DMS 273 (cell line): ENCODE measurements around the gene CD200R1.

Experiments
- DNase-seq: peaks from one replicate; lab custom pipeline; 2025; ENCODE audit not compliant: unreplicated experiment; lab: John Stamatoyannopoulos, UW

The CD200R1 gene

GRCh38 chr3:112974894-112975293 is at the start of gene CD200R1:
Gene CD200R1 (minus strand): TSS chr3:112975103. CDS start chr3:112974857, 246 bp downstream.
- DNase-seq, result no peak

DNA sequence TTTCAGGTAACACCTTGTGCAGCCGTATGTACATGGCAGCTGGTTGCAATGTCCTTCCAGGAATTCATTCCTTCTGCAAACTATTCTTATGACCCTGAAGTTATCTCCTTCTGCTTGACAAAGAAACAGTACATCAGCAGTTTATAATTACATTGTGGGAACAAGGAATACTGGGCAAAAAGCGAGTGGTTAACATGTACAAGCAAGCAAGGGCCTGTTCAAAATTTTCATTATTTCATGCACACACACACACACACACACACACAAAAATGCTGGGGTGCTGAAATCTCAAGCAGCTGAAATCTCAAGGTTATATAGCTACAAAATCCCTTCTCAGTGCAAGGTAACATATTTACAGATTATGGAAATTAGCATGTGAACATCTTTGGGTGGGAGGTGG is 46.6 kb upstream of the CD200R1 start:
- no peak for DNase-seq

DNA sequence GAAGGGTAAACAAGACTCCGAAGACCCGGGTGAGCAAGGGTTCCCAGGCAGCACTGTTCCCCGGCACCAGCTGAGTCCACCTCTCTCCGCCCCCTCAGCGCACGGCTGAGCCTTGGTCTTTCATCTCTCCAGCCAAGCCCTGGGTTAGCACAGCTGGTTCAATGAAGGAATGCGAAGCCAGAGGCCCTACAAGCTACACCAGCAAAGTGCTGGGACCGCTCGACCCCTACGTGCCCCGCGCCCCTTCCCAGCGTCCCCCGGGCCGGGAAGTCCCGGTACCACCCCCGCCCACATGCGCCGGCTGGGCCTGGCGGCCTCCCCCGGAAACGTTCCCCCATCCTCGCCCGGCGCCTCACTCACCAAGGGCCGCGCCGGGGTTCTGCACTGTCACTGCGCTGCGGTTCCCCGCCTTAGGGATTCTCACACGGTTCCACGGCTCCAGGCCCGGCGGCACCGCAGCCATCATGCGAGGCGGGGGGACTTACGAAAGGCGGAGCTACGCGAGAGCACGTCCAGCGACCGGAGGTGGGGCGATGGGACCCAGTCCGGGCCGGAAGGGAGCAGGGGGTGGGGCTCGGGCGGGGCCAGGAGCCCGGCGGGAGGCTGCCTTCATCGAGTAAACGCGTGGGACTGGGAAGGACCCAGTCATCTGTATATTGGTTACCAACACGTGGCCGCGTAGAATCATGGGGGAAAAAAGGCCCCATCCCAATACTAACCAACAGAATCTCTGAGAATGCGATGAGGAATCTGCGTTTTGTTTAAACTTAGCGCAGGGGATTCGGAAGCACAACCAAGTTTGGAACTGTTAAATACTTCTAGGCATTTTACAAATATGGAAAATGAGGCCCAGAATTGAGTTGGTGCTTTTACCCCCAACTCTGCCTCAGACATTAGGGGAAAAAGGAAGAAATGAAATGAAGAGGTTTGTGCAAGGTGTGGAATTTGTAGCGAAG is 44.6 kb upstream of the CD200R1 start:
- peak; percentile 99 for DNase-seq

DNA sequence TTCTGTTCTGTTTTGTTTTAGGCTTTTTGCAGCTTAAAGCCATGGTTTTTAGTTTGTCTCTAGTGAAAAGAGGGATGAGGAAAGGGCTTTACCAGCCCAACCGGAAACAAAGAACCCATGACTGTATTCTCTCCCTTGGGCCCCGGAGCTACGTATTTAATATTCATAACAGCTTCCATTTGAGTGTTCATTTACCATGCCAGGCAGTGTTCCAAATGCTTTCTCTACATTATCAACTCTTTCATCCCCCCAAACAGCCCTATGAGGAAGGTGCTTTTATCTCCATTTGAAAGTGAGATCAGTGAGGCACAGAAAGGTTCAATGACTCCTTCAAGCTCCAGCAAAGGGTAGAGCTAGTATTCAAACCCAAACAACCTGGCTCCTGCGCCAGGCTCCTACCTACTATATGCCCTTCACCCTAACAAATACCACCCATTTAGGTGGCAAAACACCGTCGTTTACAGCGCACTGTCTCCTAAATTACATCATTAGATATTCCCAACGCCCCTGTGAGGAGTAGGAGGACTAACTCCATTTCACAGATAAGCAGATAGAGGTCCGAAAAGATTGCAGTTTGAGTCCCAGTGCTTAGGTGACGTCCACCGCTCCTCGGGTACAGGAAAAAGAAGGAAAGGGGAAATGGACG is 43.8 kb upstream of the CD200R1 start:
- peak; percentile 51 for DNase-seq

DNA sequence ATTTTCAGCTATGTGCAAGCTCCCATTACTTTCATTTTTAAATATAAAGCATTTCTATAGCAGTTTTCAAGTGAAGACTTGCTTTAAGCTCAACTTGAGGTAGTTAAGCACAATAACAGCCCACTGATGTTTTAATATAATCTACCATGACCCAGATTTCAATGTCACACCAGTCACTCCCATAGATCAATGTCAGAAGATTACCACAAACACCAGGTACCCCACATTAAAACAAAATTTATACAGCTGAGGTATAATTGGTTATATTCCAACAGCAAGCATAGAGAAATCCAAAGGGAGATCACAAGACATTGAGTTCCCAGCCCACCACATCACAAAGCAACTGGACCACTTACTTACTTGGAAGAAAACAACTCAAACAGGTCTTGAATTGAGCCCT is 38.7 kb upstream of the CD200R1 start:
- DNase-seq, result no peak

GRCh38 chr3:113008117-113008516 is 33.2 kb upstream of the CD200R1 start:
- DNase-seq, result no peak

DNA sequence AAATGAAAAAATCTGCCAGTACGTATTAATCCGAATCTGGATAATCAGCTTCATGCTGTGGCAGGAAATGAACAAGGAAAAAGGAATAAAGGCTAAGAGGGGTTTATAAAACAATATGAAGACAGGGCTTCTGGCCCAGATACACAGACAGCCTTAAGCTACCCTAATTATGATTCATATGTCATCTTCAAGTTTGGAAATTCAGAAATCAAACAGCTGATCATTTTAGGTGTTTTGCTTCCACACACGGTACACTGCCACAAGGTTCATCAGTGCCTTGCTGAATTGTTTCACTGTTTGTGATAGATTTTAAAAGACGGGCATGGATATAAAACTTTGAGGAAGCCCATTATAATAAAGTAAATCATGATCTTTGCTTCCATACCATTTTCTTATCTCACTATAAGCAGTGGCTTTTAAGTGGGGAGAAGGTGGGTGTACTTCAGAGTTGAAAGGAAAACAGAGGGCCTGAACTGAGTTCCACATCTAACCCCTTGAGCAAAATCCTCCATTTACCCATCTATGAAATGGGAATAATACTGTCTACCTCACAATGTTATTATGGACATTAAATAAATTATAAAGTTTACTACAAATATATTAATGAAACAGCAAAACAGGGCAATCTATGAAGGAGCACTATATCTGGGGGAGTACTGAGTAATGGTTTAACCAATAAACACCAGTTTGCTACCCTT is 31.6 kb upstream of the CD200R1 start:
- no peak for DNase-seq

DNA sequence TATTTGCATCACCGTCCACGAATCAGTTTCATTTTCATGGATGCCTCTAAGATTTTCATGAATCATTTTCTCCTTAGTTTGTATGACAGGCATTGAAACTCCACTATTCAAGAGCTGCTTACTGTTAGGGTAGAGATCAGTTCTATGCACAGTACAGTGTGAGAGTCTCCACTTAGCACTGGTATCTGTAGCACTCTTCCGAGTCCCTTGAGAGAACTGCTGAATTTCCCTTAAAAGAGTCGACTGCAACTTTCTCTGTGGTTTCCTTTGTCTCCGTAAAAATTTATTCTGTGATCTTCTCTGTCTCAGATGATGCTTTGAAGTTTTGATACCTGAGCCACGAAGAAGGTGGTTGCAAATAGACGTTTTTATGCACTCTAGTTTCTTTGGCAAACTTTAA is 30.7 kb upstream of the CD200R1 start:
- no peak for DNase-seq

GRCh38 chr3:113002679-113003078 is 27.8 kb upstream of the CD200R1 start:
- DNase-seq, result no peak

DNA sequence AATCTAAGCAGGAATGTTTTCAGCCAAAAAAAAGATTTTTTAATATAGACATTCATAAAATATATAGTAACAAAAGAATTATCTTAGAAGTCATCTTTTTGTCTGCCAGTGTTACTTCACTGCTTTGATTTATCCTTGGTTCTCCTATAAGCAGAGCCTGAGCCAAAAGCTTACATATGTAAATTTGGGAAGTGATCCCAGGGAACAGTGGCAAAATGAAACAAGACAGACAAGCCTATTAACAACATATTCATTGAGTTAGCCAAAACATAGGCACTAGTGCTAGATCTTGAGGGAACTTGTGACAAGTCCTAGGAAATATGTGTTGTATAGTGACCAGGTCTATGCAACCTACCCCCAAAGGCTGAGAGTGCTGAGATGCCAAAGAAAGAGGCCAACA is 27.1 kb upstream of the CD200R1 start:
- no peak for DNase-seq

GRCh38 chr3:113000691-113001090 is 25.8 kb upstream of the CD200R1 start:
- no peak for DNase-seq

GRCh38 chr3:112995800-112996199 is 20.9 kb upstream of the CD200R1 start:
- DNase-seq, result no peak

- DNase-seq, result peak; percentile 97
Observed at GRCh38 chr3:112990672-112991602, 16.0 kb upstream of the CD200R1 start, which contains the start of gene GTPBP8. Gene GTPBP8 (plus strand): TSS chr3:112990984. CDS start chr3:112991000, 16 bp downstream.

GRCh38 chr3:112987710-112988334 is 12.9 kb upstream of the CD200R1 start:
- no peak for DNase-seq

- peak; percentile 46 for DNase-seq
Observed at GRCh38 chr3:112984485-112984884, 9.6 kb upstream of the CD200R1 start.

- DNase-seq, result no peak
Observed at GRCh38 chr3:112982710-112983109, 7.8 kb upstream of the CD200R1 start.

DNA sequence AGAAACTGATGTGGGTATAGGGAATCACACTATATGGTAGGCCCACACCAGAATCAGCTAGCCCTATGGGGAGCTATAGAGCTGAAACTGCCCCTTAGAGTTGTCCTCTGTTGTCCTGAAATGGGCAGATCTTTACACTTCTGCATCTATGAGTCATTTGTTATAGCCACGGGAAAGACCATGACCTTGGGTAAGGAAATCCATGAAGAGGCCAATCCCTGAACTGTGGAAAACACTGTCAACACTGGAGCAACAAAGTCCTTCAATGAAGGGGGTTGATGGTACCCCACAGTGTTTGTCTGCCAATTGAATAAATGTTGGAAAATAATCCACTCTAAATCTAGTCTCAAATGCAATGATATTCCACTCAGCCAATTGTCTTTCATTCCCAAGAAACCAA is 5.2 kb upstream of the CD200R1 start:
- DNase-seq, result no peak

DNA sequence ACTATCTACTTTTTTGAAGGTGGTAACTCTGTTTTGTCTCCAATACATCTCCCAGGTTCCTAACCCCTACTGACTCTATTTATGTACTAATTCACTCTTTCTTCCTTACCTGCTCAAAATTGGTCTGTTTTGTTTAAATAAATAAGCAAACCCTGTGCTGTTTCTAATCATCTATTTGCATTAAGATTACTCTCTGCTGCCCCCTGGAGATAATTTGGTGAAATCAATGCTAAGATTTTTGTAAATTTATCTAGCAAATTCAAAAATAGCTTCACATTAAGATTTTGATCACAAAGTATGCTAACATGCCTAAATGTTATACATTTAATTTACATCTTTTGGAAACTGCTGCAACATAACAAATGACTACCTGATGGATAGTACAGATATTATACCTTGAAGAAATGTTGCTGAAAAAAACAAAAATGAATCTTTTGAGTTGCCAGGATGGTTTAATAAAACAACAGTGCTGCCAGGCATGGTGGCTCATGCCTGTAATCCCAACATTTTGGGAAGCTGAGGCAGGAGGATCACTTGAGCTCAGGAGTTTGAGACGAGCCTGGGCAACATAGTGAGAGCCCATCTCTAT is 4.4 kb upstream of the CD200R1 start:
- peak; percentile 72 for DNase-seq

DNA sequence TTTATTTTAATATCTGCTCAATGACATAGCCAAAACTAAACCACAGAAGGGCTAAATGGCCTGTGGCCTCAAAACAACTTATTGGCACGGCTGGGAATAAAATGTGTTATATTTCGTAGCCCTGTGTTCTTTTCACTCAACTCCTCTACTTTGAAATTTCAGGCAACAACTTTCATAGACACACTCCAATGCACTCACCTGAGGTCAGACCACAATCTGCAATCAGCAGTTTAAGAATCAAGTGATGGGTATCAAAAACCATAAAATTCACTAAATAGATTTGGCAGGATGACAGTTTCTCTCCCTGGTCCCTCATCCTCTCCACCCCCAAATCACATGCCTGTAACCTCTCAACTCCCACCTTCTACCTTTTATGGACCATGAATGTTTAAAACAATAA is 2.0 kb upstream of the CD200R1 start:
- DNase-seq, result no peak

- no peak for DNase-seq
Observed at GRCh38 chr3:112976001-112976400, 1.1 kb upstream of the CD200R1 start.
